ENCODE results near the gene SGSM1.
A peak's percentile ranks its signal among the peaks of the same experiment; 100 is the strongest.

SGSM1 gene

DNA sequence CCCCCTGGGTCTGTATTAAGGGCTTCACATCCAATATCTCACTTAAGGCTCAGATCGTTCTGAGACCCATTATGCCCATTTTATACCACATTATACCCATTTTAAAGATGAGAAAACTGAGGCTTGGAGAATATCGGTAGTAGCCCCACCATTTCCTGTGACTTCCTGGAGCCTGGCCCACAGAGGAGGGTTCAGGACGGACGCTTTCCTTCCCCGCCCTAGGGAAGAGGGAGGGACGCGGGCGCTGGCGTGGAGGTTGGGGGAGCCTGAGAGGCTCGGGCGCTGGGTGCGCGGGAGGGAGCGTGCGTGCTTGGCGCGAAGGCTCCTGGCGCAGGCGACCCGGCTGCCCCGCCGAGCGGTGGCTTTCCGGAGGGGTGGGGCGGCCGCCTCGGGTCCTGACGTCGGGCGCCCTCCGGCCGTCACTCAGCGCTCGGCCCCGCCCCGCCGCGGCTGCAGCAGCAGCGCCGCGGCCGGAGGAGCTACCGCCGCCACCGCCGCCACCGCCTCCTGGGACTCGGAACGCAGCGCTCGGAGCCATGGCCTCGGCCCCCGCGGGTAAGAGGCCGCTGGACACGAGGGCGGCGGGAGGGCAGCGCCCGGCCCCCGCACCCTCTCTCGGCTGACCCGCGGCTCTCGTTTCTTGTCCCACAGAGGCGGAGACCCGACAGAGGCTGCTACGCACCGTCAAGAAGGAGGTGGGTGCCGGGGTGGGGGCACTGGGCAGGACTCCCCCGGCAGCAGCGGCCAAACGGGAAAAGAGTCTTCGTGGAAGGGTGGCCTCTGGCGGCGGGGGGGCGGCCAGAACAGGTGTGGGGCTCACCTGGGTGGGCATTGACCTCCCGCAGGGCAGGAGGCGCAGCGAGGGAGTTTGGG is at the start of gene SGSM1 (continued):
- 0 out of 2 replicates have a peak, but pooled peaks have one; percentile 20 for TF ChIP-seq ZNF184 (tag by site-specific recombination; IDR thresholded peaks at IDR 0.05)
- no peak for TF ChIP-seq ZNF248 (tag by site-specific recombination; IDR thresholded peaks at IDR 0.05)
- peak; percentile 74 for TF ChIP-seq SP2 (tag by site-specific recombination; IDR thresholded peaks at IDR 0.05)
- TF ChIP-seq, protein P1, sequence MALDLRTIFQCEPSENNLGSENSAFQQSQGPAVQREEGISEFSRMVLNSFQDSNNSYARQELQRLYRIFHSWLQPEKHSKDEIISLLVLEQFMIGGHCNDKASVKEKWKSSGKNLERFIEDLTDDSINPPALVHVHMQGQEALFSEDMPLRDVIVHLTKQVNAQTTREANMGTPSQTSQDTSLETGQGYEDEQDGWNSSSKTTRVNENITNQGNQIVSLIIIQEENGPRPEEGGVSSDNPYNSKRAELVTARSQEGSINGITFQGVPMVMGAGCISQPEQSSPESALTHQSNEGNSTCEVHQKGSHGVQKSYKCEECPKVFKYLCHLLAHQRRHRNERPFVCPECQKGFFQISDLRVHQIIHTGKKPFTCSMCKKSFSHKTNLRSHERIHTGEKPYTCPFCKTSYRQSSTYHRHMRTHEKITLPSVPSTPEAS (tag by site-specific recombination; IDR thresholded peaks at IDR 0.05): no peak; the same call in none of the 2 replicates
- no peak for TF ChIP-seq ZNF114 (tag by site-specific recombination; IDR thresholded peaks at IDR 0.05)
- no peak for TF ChIP-seq ZNF776 (tag by site-specific recombination; IDR thresholded peaks at IDR 0.05; ENCODE audit: borderline replicate concordance)
- TF ChIP-seq ZNF777 (tag by site-specific recombination; IDR thresholded peaks at IDR 0.05; ENCODE audit: borderline replicate concordance): 0 out of 2 replicates have a peak, but pooled peaks have one; percentile 21
- TF ChIP-seq ZNF391 (tag by site-specific recombination; IDR thresholded peaks at IDR 0.05; ENCODE audit: borderline replicate concordance, low read depth): peak; percentile 68; the same call in 1 of the 2 replicates
- no peak for TF ChIP-seq ZNF677 (tag by site-specific recombination; IDR thresholded peaks at IDR 0.05)
- TF ChIP-seq ZNF2 (tag by site-specific recombination; IDR thresholded peaks at IDR 0.05): peak; percentile 49; the same call in 1 of the 2 replicates
- TF ChIP-seq, protein P2, sequence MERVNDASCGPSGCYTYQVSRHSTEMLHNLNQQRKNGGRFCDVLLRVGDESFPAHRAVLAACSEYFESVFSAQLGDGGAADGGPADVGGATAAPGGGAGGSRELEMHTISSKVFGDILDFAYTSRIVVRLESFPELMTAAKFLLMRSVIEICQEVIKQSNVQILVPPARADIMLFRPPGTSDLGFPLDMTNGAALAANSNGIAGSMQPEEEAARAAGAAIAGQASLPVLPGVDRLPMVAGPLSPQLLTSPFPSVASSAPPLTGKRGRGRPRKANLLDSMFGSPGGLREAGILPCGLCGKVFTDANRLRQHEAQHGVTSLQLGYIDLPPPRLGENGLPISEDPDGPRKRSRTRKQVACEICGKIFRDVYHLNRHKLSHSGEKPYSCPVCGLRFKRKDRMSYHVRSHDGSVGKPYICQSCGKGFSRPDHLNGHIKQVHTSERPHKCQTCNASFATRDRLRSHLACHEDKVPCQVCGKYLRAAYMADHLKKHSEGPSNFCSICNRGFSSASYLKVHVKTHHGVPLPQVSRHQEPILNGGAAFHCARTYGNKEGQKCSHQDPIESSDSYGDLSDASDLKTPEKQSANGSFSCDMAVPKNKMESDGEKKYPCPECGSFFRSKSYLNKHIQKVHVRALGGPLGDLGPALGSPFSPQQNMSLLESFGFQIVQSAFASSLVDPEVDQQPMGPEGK (tag by site-specific recombination; IDR thresholded peaks at IDR 0.05): peak; percentile 56
- TF ChIP-seq OSR2 (tag by site-specific recombination; IDR thresholded peaks at IDR 0.05): peak; percentile 51; the same call in 1 of the 2 replicates
- TF ChIP-seq ZNF16 (tag by site-specific recombination; IDR thresholded peaks at IDR 0.05; ENCODE audit: low read depth): no peak
- TF ChIP-seq ZNF341 (tag by site-specific recombination; IDR thresholded peaks at IDR 0.05; ENCODE audit: low read depth): no peak
- TF ChIP-seq HOXC10 (CRISPR knock-in tag; IDR thresholded peaks at IDR 0.05): no peak
- TF ChIP-seq ZNF24 (tag by site-specific recombination; IDR thresholded peaks at IDR 0.05): peak; percentile 93
- no peak for TF ChIP-seq ZNF571 (tag by site-specific recombination; IDR thresholded peaks at IDR 0.05)
- no peak for TF ChIP-seq GLIS2 (tag by site-specific recombination; IDR thresholded peaks at IDR 0.05)
- TF ChIP-seq KLF8 (tag by site-specific recombination; IDR thresholded peaks at IDR 0.05): peak; percentile 64; the same call in 1 of the 2 replicates
- TF ChIP-seq, protein P3, sequence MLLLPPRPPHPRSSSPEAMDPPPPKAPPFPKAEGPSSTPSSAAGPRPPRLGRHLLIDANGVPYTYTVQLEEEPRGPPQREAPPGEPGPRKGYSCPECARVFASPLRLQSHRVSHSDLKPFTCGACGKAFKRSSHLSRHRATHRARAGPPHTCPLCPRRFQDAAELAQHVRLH (tag by site-specific recombination; IDR thresholded peaks at IDR 0.05): peak; percentile 98
- TF ChIP-seq, protein P4, sequence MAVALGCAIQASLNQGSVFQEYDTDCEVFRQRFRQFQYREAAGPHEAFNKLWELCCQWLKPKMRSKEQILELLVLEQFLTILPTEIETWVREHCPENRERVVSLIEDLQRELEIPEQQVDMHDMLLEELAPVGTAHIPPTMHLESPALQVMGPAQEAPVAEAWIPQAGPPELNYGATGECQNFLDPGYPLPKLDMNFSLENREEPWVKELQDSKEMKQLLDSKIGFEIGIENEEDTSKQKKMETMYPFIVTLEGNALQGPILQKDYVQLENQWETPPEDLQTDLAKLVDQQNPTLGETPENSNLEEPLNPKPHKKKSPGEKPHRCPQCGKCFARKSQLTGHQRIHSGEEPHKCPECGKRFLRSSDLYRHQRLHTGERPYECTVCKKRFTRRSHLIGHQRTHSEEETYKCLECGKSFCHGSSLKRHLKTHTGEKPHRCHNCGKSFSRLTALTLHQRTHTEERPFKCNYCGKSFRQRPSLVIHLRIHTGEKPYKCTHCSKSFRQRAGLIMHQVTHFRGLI (tag by site-specific recombination; IDR thresholded peaks at IDR 0.05): no peak
- no peak for TF ChIP-seq GLI4 (tag by site-specific recombination; IDR thresholded peaks at IDR 0.05)
